ENCODE measurements around the gene NCOR2.
A peak's percentile ranks its signal among the peaks of the same experiment; 100 is the strongest.

The NCOR2 gene

DNA sequence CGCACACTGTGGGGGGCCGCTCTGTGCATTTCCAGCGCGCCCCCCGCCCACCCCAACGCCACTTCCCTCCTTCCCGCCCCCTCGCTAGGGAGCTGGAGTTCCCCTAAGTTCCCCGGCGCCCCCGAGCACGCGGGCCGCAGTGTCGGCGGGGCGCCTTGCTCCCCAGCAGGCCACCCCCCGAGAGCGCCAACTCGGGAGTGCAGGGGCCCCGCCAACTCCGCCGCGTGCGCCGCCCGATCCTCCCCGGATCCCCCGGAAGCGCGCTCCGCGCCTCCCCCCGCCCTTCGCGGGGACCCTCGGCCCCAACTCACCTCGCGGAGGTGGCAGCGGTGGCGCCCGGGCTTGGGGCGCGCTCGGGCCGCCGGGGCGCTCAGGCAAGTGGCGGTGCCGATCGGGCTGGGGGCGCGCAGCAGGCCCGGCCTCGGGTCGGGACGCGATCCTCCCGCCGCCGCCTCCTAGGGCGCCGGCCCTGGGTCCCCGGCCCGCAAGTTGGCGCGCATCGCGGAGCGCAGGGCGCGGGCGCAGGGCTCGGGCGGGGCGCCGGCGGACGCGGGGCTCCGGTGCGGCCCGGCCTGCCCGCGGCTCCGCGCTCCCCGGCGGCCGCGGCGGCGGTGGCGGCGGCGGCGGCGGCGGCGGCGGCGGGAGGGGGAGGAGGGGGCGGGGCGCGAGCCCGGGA, at the start of gene NCOR2:
Gene NCOR2, minus strand, starts transcription at position 616 of the 676 bp plus-strand sequence. CDS start 72,361 bp downstream, outside the sequence.
- H3K4me1 ChIP-seq (ENCODE audit: control insufficient read depth, insufficient read depth, low read length): peaks cover 28% of the 10 kb centered on the region
- peak within 1 kb of the TSS; percentile 91 for H3K9ac ChIP-seq (ENCODE audit: low read length)

DNA sequence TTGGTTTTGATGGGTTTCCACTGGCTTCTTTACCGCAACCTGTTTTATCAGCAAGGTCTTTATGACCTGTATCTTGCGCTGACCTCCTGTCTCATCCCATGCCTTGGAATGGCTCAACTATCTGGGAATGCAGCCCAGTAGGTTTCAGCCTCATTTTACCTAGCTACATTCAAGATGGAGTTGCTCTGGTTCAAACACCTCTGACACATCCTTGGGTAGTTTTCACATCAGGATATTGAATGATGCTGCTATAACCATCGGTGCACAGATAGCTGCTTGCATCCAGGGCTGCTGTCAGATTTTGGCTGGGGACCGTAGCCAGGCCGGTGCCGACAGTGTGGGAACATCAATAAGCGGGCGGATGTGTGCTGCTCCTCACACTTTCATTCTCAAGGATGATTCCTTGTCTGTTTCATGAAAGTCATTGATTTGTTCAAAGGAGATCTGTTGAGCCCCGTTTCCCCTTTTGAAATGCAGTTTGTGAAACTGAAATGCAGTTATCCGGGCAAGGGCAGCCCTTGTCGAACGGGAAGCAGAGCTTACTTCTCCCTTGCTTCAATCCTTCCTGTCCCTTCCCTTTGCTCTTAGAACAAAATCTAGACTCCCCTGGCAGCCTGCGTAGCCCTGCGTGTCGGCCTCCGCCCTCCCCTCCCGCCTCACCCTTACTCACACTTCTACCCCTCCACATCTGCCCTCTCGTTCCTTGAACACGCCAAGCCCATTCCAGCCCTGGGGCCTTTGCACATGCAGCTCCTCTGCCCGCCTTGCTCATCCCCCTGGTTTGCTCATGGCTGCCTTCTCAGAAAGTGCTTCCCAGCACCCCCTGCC, 49.2 kb upstream of the NCOR2 start:
- Histone ChIP-seq H3K9ac (ENCODE audit: low read length) (no peak overlapping the region), H3K4me3 (ENCODE audit: low read length) (no peak overlapping the region), H3K27ac (ENCODE audit: low read depth, low read length) (no peak overlapping the region), H3K4me1 (ENCODE audit: control insufficient read depth, insufficient read depth, low read length) (peaks cover 12% of the 10 kb centered on the region), H3K27me3 (ENCODE audit: control insufficient read depth, insufficient read depth, low read length) (no peaks in the 10 kb centered on the region), H3K36me3 (ENCODE audit: control insufficient read depth, insufficient read depth, low read length) (no peaks in the 10 kb centered on the region)

More for the DNA sequence above, at the start of gene NCOR2:
- Histone ChIP-seq H3K27me3 (ENCODE audit: control insufficient read depth, insufficient read depth, low read length) (no peaks in the 10 kb centered on the region), H3K4me3 (ENCODE audit: low read length) (peak within 1 kb of the TSS; percentile 90), H3K36me3 (ENCODE audit: control insufficient read depth, insufficient read depth, low read length) (no peaks in the 10 kb centered on the region), H3K27ac (ENCODE audit: low read depth, low read length) (peak within 1 kb of the TSS; percentile 96)

DNA sequence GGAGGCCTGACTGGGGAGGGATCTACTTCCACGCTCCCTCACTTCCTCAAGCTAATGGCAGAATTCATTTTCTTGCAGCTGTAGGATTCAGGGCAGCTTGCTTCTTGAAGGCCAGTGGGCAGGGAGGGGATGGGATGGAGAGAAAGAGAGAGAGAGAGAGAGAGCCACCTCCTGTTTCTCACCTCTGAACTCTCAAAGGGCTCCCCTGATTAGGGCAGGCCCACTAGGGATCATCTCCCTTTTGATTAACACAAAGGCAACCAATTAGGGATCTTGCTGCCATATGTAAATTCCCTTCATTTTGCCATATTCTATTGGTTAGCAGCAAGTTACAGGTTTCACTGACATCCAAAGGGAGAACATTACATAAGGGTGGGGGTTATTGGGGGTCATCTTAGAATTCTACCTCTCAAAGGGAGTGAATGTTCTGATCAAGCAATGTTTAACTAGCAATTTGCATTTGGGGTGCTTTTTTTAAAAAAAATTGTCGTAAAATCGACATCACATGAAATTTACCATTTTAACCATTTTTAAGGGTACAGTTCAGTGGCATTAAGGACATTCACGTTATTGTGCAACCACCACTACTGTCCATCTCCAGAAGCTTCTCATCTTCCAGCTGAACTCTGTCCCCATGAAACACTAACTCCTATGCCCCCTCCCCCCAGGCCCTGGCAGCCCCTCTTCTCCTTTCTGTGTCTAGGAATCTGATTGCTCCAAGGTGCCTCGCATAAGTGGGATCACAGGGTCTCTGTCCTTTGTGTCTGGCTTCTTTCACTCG, 47.3 kb upstream of the NCOR2 start:
- no peaks in the 10 kb centered on the region for H3K4me1 ChIP-seq (ENCODE audit: control insufficient read depth, insufficient read depth, low read length)
- H3K4me3 ChIP-seq (ENCODE audit: low read length): no peak overlapping the region
- no peak overlapping the region for H3K9ac ChIP-seq (ENCODE audit: low read length)
- H3K27me3 ChIP-seq (ENCODE audit: control insufficient read depth, insufficient read depth, low read length): no peaks in the 10 kb centered on the region
- H3K27ac ChIP-seq (ENCODE audit: low read depth, low read length): no peak overlapping the region
- H3K36me3 ChIP-seq (ENCODE audit: control insufficient read depth, insufficient read depth, low read length): no peaks in the 10 kb centered on the region

DNA sequence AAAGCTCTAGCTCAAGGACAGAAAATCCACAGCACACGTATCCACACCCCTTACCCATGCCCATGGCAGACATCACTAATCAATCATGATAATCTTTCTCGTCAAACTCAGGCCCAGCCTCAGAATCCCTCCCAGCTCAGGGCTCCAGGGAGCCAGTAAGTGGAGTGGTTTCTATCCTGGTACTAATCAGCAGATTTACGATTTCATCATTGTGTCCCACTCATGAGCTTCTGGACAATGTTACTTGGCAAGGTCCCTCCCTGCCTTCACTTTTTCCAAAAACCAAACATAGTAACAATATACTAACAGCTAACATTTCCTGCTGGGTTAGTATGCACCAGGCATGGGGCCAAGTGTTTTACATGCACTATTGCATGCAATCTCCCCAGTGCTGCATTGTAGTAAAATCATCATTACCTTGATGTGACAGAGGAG, 45.8 kb upstream of the NCOR2 start:
- Histone ChIP-seq H3K4me3 (ENCODE audit: low read length) (no peak overlapping the region), H3K36me3 (ENCODE audit: control insufficient read depth, insufficient read depth, low read length) (no peaks in the 10 kb centered on the region), H3K27me3 (ENCODE audit: control insufficient read depth, insufficient read depth, low read length) (no peaks in the 10 kb centered on the region), H3K27ac (ENCODE audit: low read depth, low read length) (peak overlapping the region; percentile 44), H3K4me1 (ENCODE audit: control insufficient read depth, insufficient read depth, low read length) (peaks cover 8% of the 10 kb centered on the region), H3K9ac (ENCODE audit: low read length) (no peak overlapping the region)

DNA sequence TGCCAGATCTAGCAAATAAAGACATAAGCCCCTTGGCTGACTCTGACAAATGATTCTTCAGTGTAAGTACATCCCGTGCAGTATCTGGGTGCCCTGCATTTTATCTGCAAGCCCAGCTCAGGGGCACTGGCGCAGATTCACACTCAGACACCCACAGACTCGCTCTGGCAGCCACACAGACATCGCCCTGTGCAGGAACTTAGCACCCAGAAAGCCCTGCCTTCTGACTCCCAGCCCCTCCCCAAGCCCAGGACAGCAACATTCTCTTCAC, 44.9 kb upstream of the NCOR2 start:
- Histone ChIP-seq H3K4me1 (ENCODE audit: control insufficient read depth, insufficient read depth, low read length) (peaks cover 8% of the 10 kb centered on the region), H3K36me3 (ENCODE audit: control insufficient read depth, insufficient read depth, low read length) (no peaks in the 10 kb centered on the region), H3K27ac (ENCODE audit: low read depth, low read length) (no peak overlapping the region), H3K27me3 (ENCODE audit: control insufficient read depth, insufficient read depth, low read length) (no peaks in the 10 kb centered on the region), H3K4me3 (ENCODE audit: low read length) (no peak overlapping the region), H3K9ac (ENCODE audit: low read length) (no peak overlapping the region)

DNA sequence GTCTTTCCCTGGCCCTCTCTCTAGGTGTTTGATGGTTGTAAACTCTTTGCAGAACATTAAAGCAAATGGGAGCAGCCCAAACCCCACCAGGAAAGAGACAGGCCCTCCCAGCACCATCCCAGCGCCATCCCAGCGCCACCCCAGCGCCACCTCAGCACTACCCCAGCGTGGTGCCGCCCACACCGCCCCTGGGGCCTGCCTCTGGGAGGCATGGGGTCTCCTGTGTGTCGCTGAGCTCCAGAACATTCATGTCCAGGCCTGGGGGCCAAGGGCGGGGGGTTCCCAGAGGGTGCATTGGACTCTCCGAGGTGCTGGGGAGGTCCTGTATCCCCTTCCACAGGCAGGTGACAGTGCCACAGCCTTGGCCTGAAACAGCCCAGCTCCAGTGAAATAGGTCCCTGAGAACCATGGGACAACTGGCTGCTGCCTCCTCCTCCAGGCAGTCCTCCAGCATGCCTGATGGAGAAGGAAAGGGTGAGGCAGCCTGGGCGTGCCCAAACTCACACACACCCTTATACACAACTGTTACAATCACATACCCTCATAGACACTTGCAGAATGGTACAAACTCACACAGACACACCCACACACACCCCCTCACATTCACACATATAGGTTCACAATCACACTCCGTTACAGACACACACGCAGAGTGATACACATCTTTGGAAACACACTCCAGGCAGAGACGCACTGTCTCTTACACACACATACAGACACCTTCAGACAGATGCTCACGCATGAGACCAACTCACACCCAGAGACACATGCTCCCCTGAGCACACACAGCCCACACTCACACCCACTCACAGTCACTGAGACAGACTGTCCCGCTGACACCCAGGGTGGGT, 44.4 kb upstream of the NCOR2 start:
- no peaks in the 10 kb centered on the region for H3K27me3 ChIP-seq (ENCODE audit: control insufficient read depth, insufficient read depth, low read length)
- H3K9ac ChIP-seq (ENCODE audit: low read length): no peak overlapping the region
- H3K36me3 ChIP-seq (ENCODE audit: control insufficient read depth, insufficient read depth, low read length): no peaks in the 10 kb centered on the region
- no peak overlapping the region for H3K27ac ChIP-seq (ENCODE audit: low read depth, low read length)
- H3K4me3 ChIP-seq (ENCODE audit: low read length): no peak overlapping the region
- peaks cover 8% of the 10 kb centered on the region for H3K4me1 ChIP-seq (ENCODE audit: control insufficient read depth, insufficient read depth, low read length)

DNA sequence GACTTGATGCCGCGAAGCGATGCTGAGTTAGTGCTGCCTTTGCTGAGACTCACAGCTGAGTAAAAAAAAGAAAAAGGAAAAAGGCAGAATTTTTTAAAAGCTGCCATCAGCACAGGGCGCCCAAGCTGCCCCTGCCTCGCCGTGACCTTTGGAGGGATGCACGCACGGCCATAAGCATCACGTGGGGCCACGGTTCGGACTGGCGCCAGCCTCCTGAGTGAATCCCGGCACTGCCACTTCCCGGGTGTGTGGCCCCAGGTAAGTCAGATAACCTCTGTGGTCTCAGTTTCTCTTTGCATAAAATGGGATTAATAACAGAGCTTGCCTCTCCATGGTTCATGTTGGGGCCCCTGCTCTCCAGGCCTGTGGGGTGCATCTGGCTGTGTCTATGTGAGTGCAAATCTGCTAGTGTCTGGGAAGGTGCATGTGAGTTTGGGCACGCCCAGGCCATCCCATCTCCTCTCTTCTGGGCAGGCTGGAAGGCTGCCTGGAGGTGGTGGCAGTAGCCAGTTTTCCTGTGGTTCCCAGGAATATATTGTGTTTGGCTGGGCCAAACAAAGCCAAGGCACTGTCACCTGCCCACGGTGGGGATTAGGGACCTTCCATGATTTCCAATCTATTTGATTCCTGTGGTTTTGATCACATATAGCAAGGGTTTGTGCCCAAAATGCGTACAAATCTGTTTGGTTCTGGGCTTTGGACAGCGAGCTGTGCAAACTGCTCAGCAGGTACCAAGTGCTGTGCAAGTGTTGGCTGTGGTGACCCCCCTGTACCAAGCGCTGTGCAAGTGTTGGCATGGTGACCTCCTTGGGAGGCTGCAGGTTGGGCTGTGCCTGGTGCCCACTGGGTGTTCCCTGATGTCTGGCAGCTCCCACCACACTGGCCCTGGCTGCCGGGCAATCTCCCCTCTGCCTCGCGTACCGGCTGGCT, 43.5 kb upstream of the NCOR2 start:
- no peak overlapping the region for H3K4me3 ChIP-seq (ENCODE audit: low read length)
- no peak overlapping the region for H3K9ac ChIP-seq (ENCODE audit: low read length)
- no peaks in the 10 kb centered on the region for H3K27me3 ChIP-seq (ENCODE audit: control insufficient read depth, insufficient read depth, low read length)
- no peak overlapping the region for H3K27ac ChIP-seq (ENCODE audit: low read depth, low read length)
- peaks cover 8% of the 10 kb centered on the region for H3K4me1 ChIP-seq (ENCODE audit: control insufficient read depth, insufficient read depth, low read length)
- H3K36me3 ChIP-seq (ENCODE audit: control insufficient read depth, insufficient read depth, low read length): no peaks in the 10 kb centered on the region

DNA sequence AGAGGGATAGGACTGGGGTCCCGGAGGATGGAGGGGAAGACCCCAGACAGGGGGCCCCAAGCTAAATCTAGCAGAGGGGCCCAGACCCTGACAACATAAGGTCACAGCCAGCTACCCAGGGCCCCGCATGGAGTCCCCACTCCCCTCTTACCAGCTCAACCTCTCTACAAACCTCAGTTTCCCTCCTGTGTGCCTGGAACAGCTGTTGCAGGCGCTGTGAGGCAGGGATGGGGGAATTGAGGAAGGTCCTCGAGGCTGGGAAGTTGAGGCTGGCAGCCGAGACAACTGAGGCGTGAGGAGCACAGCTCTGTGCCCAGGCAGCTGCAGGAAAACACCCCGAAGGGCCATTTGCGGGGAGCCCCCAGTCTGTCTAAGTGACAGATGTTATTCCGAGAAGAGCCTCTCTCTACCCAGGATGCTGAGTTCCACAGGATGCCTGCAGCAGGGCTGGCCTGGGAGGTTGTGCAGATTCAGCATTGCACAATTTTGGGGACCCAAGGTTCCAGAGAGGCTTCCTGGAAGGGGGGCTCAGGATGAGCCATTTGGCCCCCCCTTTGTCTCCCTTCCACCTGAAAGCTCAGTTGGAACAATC, 42.7 kb upstream of the NCOR2 start:
- H3K4me3 ChIP-seq (ENCODE audit: low read length): no peak overlapping the region
- H3K36me3 ChIP-seq (ENCODE audit: control insufficient read depth, insufficient read depth, low read length): no peaks in the 10 kb centered on the region
- H3K27ac ChIP-seq (ENCODE audit: low read depth, low read length): no peak overlapping the region
- H3K4me1 ChIP-seq (ENCODE audit: control insufficient read depth, insufficient read depth, low read length): peaks cover 8% of the 10 kb centered on the region
- H3K9ac ChIP-seq (ENCODE audit: low read length): no peak overlapping the region
- H3K27me3 ChIP-seq (ENCODE audit: control insufficient read depth, insufficient read depth, low read length): no peaks in the 10 kb centered on the region

DNA sequence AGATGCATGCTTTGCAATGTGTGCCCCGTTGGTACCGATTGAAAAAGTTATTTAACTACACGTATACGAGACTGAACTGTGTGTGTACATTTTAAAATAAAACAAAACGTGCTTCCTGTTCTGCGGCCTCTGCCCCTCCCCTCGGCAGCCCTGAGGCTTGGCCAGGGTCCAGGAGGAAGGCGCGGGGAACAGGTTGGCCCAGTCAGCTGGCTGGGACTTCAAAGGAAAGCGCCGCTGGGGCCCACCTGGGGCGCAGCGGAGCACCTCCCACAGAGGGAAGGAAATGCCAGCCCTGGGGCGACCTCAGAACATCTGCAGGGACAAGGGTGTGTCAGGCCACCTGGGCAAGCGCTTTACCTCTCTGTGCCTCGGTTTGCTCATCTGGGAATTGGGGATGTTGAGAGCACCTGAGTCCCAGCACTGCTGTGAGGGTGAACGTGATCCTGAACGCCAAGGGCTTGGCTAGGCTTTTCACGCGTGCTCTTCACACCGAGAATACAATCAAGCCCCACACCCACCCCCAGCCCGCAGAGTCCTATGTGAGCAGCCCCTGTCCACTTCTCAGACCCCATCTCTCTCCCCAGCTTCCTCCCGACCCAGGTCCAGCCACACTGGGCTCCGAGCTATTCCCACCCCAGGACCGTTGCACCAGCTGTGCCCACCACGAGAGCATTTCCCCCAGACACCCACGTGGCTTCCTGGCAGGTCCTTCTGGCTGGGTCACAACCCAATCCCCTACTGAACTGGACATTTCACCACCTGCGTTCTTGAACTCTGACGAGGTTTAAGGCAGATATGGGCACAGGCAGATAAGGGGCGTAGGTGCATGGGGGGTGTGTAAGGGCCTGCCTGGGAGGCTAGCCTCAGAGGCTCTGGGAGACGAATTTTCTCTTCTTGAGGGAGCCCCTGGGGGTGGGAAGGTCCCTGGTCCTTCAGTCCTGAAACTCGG, 41.9 kb upstream of the NCOR2 start:
- no peaks in the 10 kb centered on the region for H3K27me3 ChIP-seq (ENCODE audit: control insufficient read depth, insufficient read depth, low read length)
- H3K4me1 ChIP-seq (ENCODE audit: control insufficient read depth, insufficient read depth, low read length): peaks cover 13% of the 10 kb centered on the region
- H3K9ac ChIP-seq (ENCODE audit: low read length): no peak overlapping the region
- peak overlapping the region; percentile 37 for H3K4me3 ChIP-seq (ENCODE audit: low read length)
- no peaks in the 10 kb centered on the region for H3K36me3 ChIP-seq (ENCODE audit: control insufficient read depth, insufficient read depth, low read length)
- peak overlapping the region; percentile 17 for H3K27ac ChIP-seq (ENCODE audit: low read depth, low read length)

DNA sequence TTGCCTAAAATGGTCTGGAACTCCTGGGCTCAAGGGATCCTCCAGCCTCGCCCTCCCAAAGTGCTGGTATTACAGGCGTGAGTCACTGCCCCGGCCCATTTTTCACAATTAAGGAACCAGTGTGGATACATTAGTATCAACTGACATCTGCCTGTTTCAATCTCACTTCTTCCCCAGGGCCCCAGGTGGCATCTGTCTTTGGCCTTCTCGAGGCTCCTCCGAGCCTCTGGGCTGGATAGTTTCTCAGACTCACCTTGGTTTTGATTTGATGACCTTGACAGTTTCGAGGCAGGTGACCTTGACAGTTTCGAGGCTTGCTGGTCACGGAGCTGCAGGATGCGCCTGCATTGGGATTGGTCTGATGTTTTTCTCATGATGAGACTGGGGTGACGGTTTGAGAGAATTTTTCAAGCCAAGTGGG, 41.0 kb upstream of the NCOR2 start:
- H3K4me1 ChIP-seq (ENCODE audit: control insufficient read depth, insufficient read depth, low read length): peaks cover 22% of the 10 kb centered on the region
- H3K27me3 ChIP-seq (ENCODE audit: control insufficient read depth, insufficient read depth, low read length): no peaks in the 10 kb centered on the region
- H3K27ac ChIP-seq (ENCODE audit: low read depth, low read length): no peak overlapping the region
- no peak overlapping the region for H3K9ac ChIP-seq (ENCODE audit: low read length)
- no peaks in the 10 kb centered on the region for H3K36me3 ChIP-seq (ENCODE audit: control insufficient read depth, insufficient read depth, low read length)
- H3K4me3 ChIP-seq (ENCODE audit: low read length): no peak overlapping the region
